ENCODE results near the gene KSR2. TPM values are rescaled to one million over a fixed set of nuclear protein-coding genes. Genes with fewer than 3 reads are reported as not detected.

KSR2 gene
- total and polyA plus RNA-seq, 2 of the 4 experiments (the other 2 are of a cell fraction): not detected

DNA sequence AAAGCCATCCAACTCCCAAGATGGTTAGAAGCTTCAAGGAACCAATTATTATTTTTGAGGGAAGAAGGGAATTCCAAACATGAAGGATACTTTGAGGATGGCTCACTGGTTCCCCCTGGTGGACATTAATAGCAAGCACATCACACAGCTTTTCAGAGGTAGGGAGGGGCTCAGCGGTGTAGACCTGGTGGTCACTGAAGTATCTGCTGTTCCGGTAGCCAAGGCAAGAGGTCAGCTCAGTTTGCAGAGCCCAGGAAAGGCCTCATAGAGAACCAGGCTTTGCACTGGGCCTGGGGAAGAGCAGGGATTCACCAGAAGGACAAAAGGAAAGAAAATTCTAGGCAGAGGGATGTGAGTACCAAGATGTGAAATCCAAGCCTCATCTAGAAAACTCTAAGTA is 118.7 kb downstream of the KSR2 start:
- ATAC-seq (ENCODE audit: low read depth) (peak; percentile 88), DNase-seq (peak; percentile 28)
- Histone ChIP-seq H2BK120ac (ENCODE audit: low read depth, low read length) (no peak overlapping the region), H3K56ac (ENCODE audit: extremely low read depth, insufficient read depth, low read length) (no peak overlapping the region), H2AFZ (replicated peaks; ENCODE audit: low read length, poor library complexity) (no peak overlapping the region), H4K91ac (ENCODE audit: insufficient read depth, low read depth, low read length) (no peak overlapping the region), H3K9me1 (ENCODE audit: insufficient read depth, low read length) (no peaks in the 10 kb centered on the region), H3K4me1 (ENCODE audit: control insufficient read depth, insufficient read depth, low read length) (no peaks in the 10 kb centered on the region), H3K4me3 (ENCODE audit: insufficient read depth, low read depth, low read length) (no peak overlapping the region), H2AK9ac (replicated peaks; ENCODE audit: low read depth, low read length, poor library complexity) (no peak overlapping the region), H3K18ac (ENCODE audit: low read depth, low read length) (no peak overlapping the region), H3K14ac (replicated peaks; ENCODE audit: low read depth, low read length) (no peak overlapping the region), H4K8ac (ENCODE audit: low read depth in 2 of 2, low read length in 2 of 2) (no peak overlapping the region), H3K79me1 (ENCODE audit: low read depth in 1 of 2, low read length in 2 of 2) (no peaks in the 10 kb centered on the region), H2BK5ac (ENCODE audit: low read depth, low read length, poor library complexity, severe bottlenecking) (no peak overlapping the region), H2AK5ac (ENCODE audit: low read depth, low read length) (no peak overlapping the region), H3K9me3 (ENCODE audit: control insufficient read depth, insufficient read depth, low read length) (0 out of 2 replicates have a peak, but pooled peaks cover 2% of the 10 kb centered on the region), H2BK20ac (ENCODE audit: low read depth, low read length) (no peak overlapping the region), H4K20me1 (ENCODE audit: insufficient read depth, low read length) (no peaks in the 10 kb centered on the region), H3K4ac (ENCODE audit: low read depth, low read length) (no peak overlapping the region), H3K27me3 (ENCODE audit: control insufficient read depth, insufficient read depth, low read length) (no peaks in the 10 kb centered on the region), H4K5ac (ENCODE audit: low read depth, low read length) (no peak overlapping the region), H3K9ac (ENCODE audit: low read depth, low read length) (no peak overlapping the region), H2BK15ac (ENCODE audit: low read depth, low read length) (no peak overlapping the region), H3K4me2 (ENCODE audit: low read depth, low read length) (no peak overlapping the region), H3K27ac (ENCODE audit: insufficient read depth, low read length) (no peak overlapping the region), H3K36me3 (ENCODE audit: control insufficient read depth, insufficient read depth, low read length) (no peaks in the 10 kb centered on the region), H3K23ac (ENCODE audit: low read depth, low read length) (no peak overlapping the region)
- TF ChIP-seq USF2 (IDR thresholded peaks at IDR 0.05; ENCODE audit: low read depth, low read length): no peak
- TF ChIP-seq FOS (IDR thresholded peaks at IDR 0.05; ENCODE audit: low read depth, low read length): no peak
- no peak for TF ChIP-seq NFE2L2 (IDR thresholded peaks at IDR 0.05; ENCODE audit: low read depth, low read length)
- TF ChIP-seq CEBPB (IDR thresholded peaks at IDR 0.05; ENCODE audit: low read depth, low read length): no peak
- no peak for TF ChIP-seq MAFK (IDR thresholded peaks at IDR 0.05; ENCODE audit: low read depth, low read length)
- TF ChIP-seq MAZ (IDR thresholded peaks at IDR 0.05; ENCODE audit: borderline replicate concordance, low read depth, low read length): no peak
- TF ChIP-seq BHLHE40 (IDR thresholded peaks at IDR 0.05; ENCODE audit: low read depth, low read length): no peak
- peak; percentile 43 for TF ChIP-seq RAD21 (IDR thresholded peaks at IDR 0.05; ENCODE audit: low read length)
- TF ChIP-seq ELK1 (IDR thresholded peaks at IDR 0.05; ENCODE audit: borderline replicate concordance, low read depth, low read length): no peak
- TF ChIP-seq SMC3 (IDR thresholded peaks at IDR 0.05; ENCODE audit: low read depth, low read length): peak; percentile 51
- TF ChIP-seq RCOR1 (IDR thresholded peaks at IDR 0.05; ENCODE audit: insufficient replicate concordance, low read length): no peak
- no peak for TF ChIP-seq MXI1 (IDR thresholded peaks at IDR 0.05; ENCODE audit: borderline replicate concordance, low read depth, low read length)
- TF ChIP-seq POLR2A (IDR thresholded peaks at IDR 0.05; ENCODE audit: low read depth, low read length): no peak
- TF ChIP-seq, protein P1, sequence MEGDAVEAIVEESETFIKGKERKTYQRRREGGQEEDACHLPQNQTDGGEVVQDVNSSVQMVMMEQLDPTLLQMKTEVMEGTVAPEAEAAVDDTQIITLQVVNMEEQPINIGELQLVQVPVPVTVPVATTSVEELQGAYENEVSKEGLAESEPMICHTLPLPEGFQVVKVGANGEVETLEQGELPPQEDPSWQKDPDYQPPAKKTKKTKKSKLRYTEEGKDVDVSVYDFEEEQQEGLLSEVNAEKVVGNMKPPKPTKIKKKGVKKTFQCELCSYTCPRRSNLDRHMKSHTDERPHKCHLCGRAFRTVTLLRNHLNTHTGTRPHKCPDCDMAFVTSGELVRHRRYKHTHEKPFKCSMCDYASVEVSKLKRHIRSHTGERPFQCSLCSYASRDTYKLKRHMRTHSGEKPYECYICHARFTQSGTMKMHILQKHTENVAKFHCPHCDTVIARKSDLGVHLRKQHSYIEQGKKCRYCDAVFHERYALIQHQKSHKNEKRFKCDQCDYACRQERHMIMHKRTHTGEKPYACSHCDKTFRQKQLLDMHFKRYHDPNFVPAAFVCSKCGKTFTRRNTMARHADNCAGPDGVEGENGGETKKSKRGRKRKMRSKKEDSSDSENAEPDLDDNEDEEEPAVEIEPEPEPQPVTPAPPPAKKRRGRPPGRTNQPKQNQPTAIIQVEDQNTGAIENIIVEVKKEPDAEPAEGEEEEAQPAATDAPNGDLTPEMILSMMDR (conservative IDR thresholded peaks at IDR 0.05; ENCODE audit: low read depth, low read length): peak; percentile 70
- TF ChIP-seq RFX5 (IDR thresholded peaks at IDR 0.05; ENCODE audit: low read depth, low read length): no peak
- no peak for TF ChIP-seq CHD1 (IDR thresholded peaks at IDR 0.05; ENCODE audit: low read depth, low read length)
- no TSS peak for BruUV-seq (replicated peaks)
- intact Hi-C loops (cut with micrococcal nuclease): loop anchor here (1.0 to 5.0 kb wide), 2 partner anchors 483 to 638 kb away; no protein-coding TSS in a partner anchor
- dilution Hi-C loops (cut with HindIII; ENCODE audit: low sequenced_read_pairs, unreplicated experiment): no loop called here
- in situ Hi-C loops (cut with MboI; ENCODE audit: low sequenced_read_pairs): loop anchor here (25.0 kb wide), 1 partner anchor 287 kb away; the partner anchor contains the start of gene PEBP1
- ChIA-PET POLR2A (ENCODE audit: unreplicated experiment) (no interaction called here), CTCF (interaction anchor here (0.6 to 1.7 kb wide), 7 partner anchors 9 to 650 kb away, joined by 4 to 6 read pairs (median 4); no protein-coding TSS in a partner anchor)
- WGBS, 2 experiments (ENCODE audit: extremely low coverage in 2 of 2, insufficient read length in 1 of 2): 0% methylated on average over 1 of the region's 2 CpGs; no CpG with 5 or more reads in 1 of the 2 experiments

Measured in IMR-90 (cell line).